ENCODE data around the gene THRB.

GRCh38 chr3:24296441-24297205 is 198.0 kb downstream of the THRB start:
- TF ChIP-seq EZH2 (IDR thresholded peaks at IDR 0.05; ENCODE audit: insufficient read depth, poor library complexity, severe bottlenecking) (no peak), EZH2phosphoT487 (IDR thresholded peaks at IDR 0.05; ENCODE audit: insufficient read depth, low read depth) (no peak)

Measured in GM23248 (cell line).